Subcutaneous abdominal adipose tissue (tissue), 5 donors: ENCODE measurements around the gene MAP2K6.

Experiments
- H3K27ac ChIP-seq: one replicate; pipeline ENCODE4 v1.7.0; 2013; ENCODE audit warnings: low read depth, mild to moderate bottlenecking, inconsistent platforms, low read length, moderate library complexity
- H3K27me3 ChIP-seq, 5 donors: one replicate each; pipeline ENCODE4 v1.7.0; 2013; ENCODE audit warnings: low read length in 5 of 5, inconsistent platforms in 1 of 5; ENCODE audit not compliant: control insufficient read depth in 5 of 5, insufficient read depth in 4 of 5
- H3K36me3 ChIP-seq, 5 donors: one replicate each; pipeline ENCODE4 v1.7.0; 2013; ENCODE audit warnings: low read length in 5 of 5; ENCODE audit not compliant: control insufficient read depth in 5 of 5, insufficient read depth in 5 of 5
- H3K4me1 ChIP-seq, 5 donors: one replicate each; pipeline ENCODE4 v1.7.0; 2013; ENCODE audit warnings: low read length in 5 of 5, mild to moderate bottlenecking in 3 of 5, moderate library complexity in 1 of 5; ENCODE audit not compliant: control insufficient read depth in 5 of 5, insufficient read depth in 5 of 5
- H3K4me3 ChIP-seq, 5 donors: one replicate each; pipeline ENCODE4 v1.7.0; 2013; ENCODE audit warnings: low read length in 5 of 5, low read depth in 1 of 5
- H3K9ac ChIP-seq, 5 donors: one replicate each; pipeline ENCODE4 v1.7.0; 2013; ENCODE audit warnings: low read length in 5 of 5, mild to moderate bottlenecking in 4 of 5, moderate library complexity in 3 of 5
- H3K9me3 ChIP-seq, 5 donors: one replicate each; pipeline ENCODE4 v1.7.0; 2013; ENCODE audit warnings: low read length in 5 of 5; ENCODE audit not compliant: control insufficient read depth in 5 of 5
- donor health status: healthy.
- donor health status: healthy.
- donor health status: healthy.
- donor health status: healthy.
- donor health status: healthy.

The MAP2K6 gene

DNA sequence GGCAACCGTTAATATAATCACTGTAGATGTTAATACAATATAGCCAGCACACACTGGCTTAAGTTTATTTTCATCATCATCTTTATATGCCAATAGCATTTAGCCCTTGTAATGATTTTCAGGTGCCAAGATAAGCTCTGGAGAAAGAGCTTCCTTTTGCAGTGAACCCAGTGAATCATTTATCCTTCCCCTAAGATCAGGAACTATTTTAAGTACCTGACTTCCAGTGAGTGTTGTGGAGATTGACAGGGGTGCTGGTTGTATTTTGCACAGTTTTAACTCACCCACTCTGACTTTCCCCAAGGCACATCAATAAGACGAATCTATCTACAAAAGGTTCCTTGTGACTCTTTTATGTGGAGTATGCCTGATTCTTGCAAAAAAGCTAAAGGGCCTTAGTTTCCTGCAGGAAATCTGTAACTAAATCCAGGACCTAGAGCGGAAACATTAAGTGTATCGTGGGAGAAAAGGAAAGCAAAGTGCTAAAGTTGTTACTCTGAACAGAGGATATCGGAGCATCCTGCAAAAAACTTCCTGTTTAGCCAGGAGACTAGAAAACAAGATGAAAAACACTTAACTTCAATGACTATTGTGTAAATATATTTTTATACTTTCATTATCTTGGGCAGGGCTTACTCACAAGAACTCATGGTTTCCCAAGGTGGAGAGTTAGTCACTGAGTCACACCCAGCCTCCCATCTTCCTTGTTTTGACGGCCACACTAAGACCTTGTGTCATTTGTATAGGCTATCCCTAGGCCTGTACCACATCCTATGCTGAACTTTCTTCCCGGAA is 183.6 kb downstream of the MAP2K6 start:
- Histone ChIP-seq H3K4me3 (no peak overlapping the region), H3K4me1 (peaks cover 0 to 20% (median 0%) of the 10 kb centered on the region in 5 donors), H3K9ac (no peak overlapping the region), H3K36me3 (no peaks in the 10 kb centered on the region), H3K27me3 (no peaks in the 10 kb centered on the region), H3K9me3 (no peaks in the 10 kb centered on the region), H3K27ac (peak overlapping the region; percentile 21)

DNA sequence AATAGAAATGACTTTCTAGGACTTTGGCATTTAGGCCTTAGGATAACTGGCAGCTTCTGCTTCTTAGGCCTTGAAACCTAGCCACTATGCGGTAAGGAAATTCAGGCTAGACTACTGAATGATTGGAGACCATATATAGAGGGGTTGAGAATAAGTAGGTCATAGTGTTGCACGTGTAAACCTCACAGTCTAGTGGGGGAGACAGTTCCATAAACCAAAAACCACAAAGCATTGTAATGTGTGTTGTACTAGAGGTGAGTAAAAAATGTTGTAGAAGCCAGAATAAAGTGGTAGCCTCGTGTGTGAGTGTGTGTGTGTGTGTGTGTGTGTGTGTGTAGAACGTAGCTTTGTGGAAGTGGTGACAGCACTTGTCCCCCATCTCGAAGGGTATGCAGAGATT is 188.5 kb downstream of the MAP2K6 start:
- Histone ChIP-seq H3K27me3 (no peaks in the 10 kb centered on the region), H3K4me1 (peaks cover 0 to 22% (median 12%) of the 10 kb centered on the region in 5 donors), H3K27ac (no peak overlapping the region), H3K4me3 (no peak overlapping the region), H3K36me3 (no peaks in the 10 kb centered on the region), H3K9me3 (no peaks in the 10 kb centered on the region), H3K9ac (no peak overlapping the region)
